ENCODE data around the gene RAD9B.

- TF ChIP-seq CTCF (IDR thresholded peaks at IDR 0.05) (no peak), JUN (IDR thresholded peaks at IDR 0.05) (no peak), SREBF2 (IDR thresholded peaks at IDR 0.05) (no peak), CHD4 (IDR thresholded peaks at IDR 0.05; ENCODE audit: borderline replicate concordance) (no peak), NR3C1 (IDR thresholded peaks at IDR 0.05) (no peak), POLR2A (IDR thresholded peaks at IDR 0.05; ENCODE audit: low read length) (no peak)
These were observed 30.5 kb downstream of the RAD9B start for GRCh38 chr12:110532644-110533043.
